ENCODE results near the gene HEYL. TPM values are rescaled to one million over a fixed set of nuclear protein-coding genes. Genes with fewer than 3 reads are reported as not detected.
A peak's percentile ranks its signal among the peaks of the same experiment; 100 is the strongest.

HEYL gene
- total and polyA plus RNA-seq, 9 of the 15 experiments (the other 6 are each of a cell fraction or from before 2014, with no cell fraction given), result 0.13 to 0.89 (median 0.25) TPM

GRCh38 chr1:39659538-39659937 is 20.1 kb upstream of the HEYL start (continued):
- TF ChIP-seq CBX8 (IDR thresholded peaks at IDR 0.05; ENCODE audit: borderline replicate concordance, extremely low read depth, low read depth, low read length, poor library complexity, severe bottlenecking) (no peak), CEBPB (tag; IDR thresholded peaks at IDR 0.05) (no peak), ZKSCAN8 (CRISPR knock-in tag; IDR thresholded peaks at IDR 0.05) (no peak), ZBTB2 (IDR thresholded peaks at IDR 0.05) (no peak), TEAD1 (CRISPR knock-in tag; IDR thresholded peaks at IDR 0.05) (no peak), TBP (optimal IDR thresholded peaks at IDR 0.05; ENCODE audit: low read depth, low read length) (no peak), ADNP (tag; IDR thresholded peaks at IDR 0.05) (no peak), ZFP36 (IDR thresholded peaks at IDR 0.05; ENCODE audit: low read depth, low read length, partially characterized antibody) (no peak)

GRCh38 chr1:39659110-39659509 is 19.7 kb upstream of the HEYL start:
- H3K4me2 ChIP-seq (ENCODE audit: insufficient read depth, low read length), result no peak overlapping the region
- ATAC-seq (no peak), DNase-seq (ENCODE audit: extremely low read depth in 1 of 4, low spot score in 3 of 4) (no peak), FAIRE-seq (no peak)
- no peaks in the 10 kb centered on the region for H3K9me3 ChIP-seq (replicated peaks; ENCODE audit: control insufficient read depth, insufficient read depth, low read depth, low read length)
- BruUV-seq (replicated peaks), result no TSS peak
- H2AFZ ChIP-seq (ENCODE audit: low read depth, low read length), result no peak overlapping the region
- no peak overlapping the region for H3K27ac ChIP-seq (ENCODE audit: extremely low read depth, low read depth, low read length)
- no peaks in the 10 kb centered on the region for H3K79me2 ChIP-seq (ENCODE audit: control insufficient read depth, insufficient read depth, low read length)
- no peaks in the 10 kb centered on the region for H3K9me1 ChIP-seq (ENCODE audit: control insufficient read depth, insufficient read depth, low read length)
- intact Hi-C loops (cut with micrococcal nuclease), result loop anchor here (5.0 kb wide), 1 partner anchor 152 kb away; no protein-coding TSS in a partner anchor
- H3K36me3 ChIP-seq (ENCODE audit: control insufficient read depth, insufficient read depth, low read length), result no peaks in the 10 kb centered on the region
- CTCF ChIA-PET (ENCODE audit: low intra/inter-chr PET ratio), result interaction anchor here (3.7 kb wide), 1 partner anchor 53 kb away, joined by 27 read pairs; no protein-coding TSS in a partner anchor
- peak overlapping the region in 1 of 2 experiments; percentile 22; a peak in 1 of 4 replicates for H3K9ac ChIP-seq (ENCODE audit: insufficient read depth in 1 of 2, low read depth in 2 of 2, low read length in 2 of 2)
- in situ Hi-C loops (cut with MboI), result no loop called here
- peaks cover 3 to 29% of the 10 kb centered on the region in 2 experiments; a peak in 2 of 5 replicates for H3K27me3 ChIP-seq (ENCODE audit: control insufficient read depth in 2 of 2, insufficient read depth in 2 of 2, low read length in 2 of 2)
- POLR2A ChIA-PET, result interaction anchor here (0.7 to 1.8 kb wide), 10 partner anchors 7 to 85 kb away, joined by 3 to 7 read pairs (median 4); no protein-coding TSS in a partner anchor
- 19% methylated on average over 12 of the region's 12 CpGs for WGBS (ENCODE audit: insufficient coverage, low coverage, missing lambda C conversion rate)
- H4K20me1 ChIP-seq (replicated peaks; ENCODE audit: control insufficient read depth, insufficient read depth, low read length), result no peaks in the 10 kb centered on the region
- peaks cover 7 to 10% of the 10 kb centered on the region in 2 experiments; a peak in 2 of 5 replicates for H3K4me1 ChIP-seq (replicated peaks in 1 of 2; ENCODE audit: control insufficient read depth in 2 of 2, insufficient read depth in 2 of 2, low read length in 2 of 2)
- H3K4me3 ChIP-seq, result no peak overlapping the region
- TF ChIP-seq MTA1 (IDR thresholded peaks at IDR 0.05; ENCODE audit: borderline replicate concordance) (no peak), HNRNPLL (IDR thresholded peaks at IDR 0.05; ENCODE audit: low read depth, low read length, poor library complexity, severe bottlenecking) (no peak), ZNF592 (IDR thresholded peaks at IDR 0.05) (no peak), ZNF436 (CRISPR knock-in tag; IDR thresholded peaks at IDR 0.05) (no peak), DPF2 (IDR thresholded peaks at IDR 0.05) (no peak), KLF1 (tag; IDR thresholded peaks at IDR 0.05) (no peak), ATF1 (CRISPR knock-in tag; IDR thresholded peaks at IDR 0.05) (no peak), ATF1 (tag; IDR thresholded peaks at IDR 0.05) (no peak)

Data from K562 (cell line).